Measurements from ENCODE around the gene LRRC17.

Gene LRRC17

GRCh38 chr7:102979670-102980069 lies 66.9 kb downstream of the LRRC17 start:
- FAIRE-seq (no peak), DNase-seq (ENCODE audit: insufficient read length) (no peak)
- TF ChIP-seq TAF1 (IDR thresholded peaks at IDR 0.05; ENCODE audit: borderline replicate concordance, low read depth, low read length) = no peak
- no peak for TF ChIP-seq POLR2AphosphoS5 (IDR thresholded peaks at IDR 0.05; ENCODE audit: low read depth, low read length)
- no peak for TF ChIP-seq POLR2A (IDR thresholded peaks at IDR 0.05; ENCODE audit: low read depth, low read length)

- no peak for TF ChIP-seq POLR2A (IDR thresholded peaks at IDR 0.05; ENCODE audit: low read depth, low read length)
- no peak for TF ChIP-seq TAF1 (IDR thresholded peaks at IDR 0.05; ENCODE audit: borderline replicate concordance, low read depth, low read length)
- TF ChIP-seq POLR2AphosphoS5 (IDR thresholded peaks at IDR 0.05; ENCODE audit: low read depth, low read length) = no peak
- no peak for DNase-seq (ENCODE audit: insufficient read length)
- no peak for FAIRE-seq
These were observed 68.7 kb downstream of the LRRC17 start for GRCh38 chr7:102981451-102981850.

GRCh38 chr7:102982235-102982634 lies 69.4 kb downstream of the LRRC17 start:
- no peak for FAIRE-seq
- DNase-seq (ENCODE audit: insufficient read length) = no peak
- TF ChIP-seq POLR2AphosphoS5 (IDR thresholded peaks at IDR 0.05; ENCODE audit: low read depth, low read length) (no peak), TAF1 (IDR thresholded peaks at IDR 0.05; ENCODE audit: borderline replicate concordance, low read depth, low read length) (no peak), POLR2A (IDR thresholded peaks at IDR 0.05; ENCODE audit: low read depth, low read length) (no peak)

- DNase-seq (ENCODE audit: insufficient read length) = no peak
- TF ChIP-seq POLR2AphosphoS5 (IDR thresholded peaks at IDR 0.05; ENCODE audit: low read depth, low read length) (no peak), TAF1 (IDR thresholded peaks at IDR 0.05; ENCODE audit: borderline replicate concordance, low read depth, low read length) (no peak), POLR2A (IDR thresholded peaks at IDR 0.05; ENCODE audit: low read depth, low read length) (no peak)
- no peak for FAIRE-seq
These were observed 70.8 kb downstream of the LRRC17 start for GRCh38 chr7:102983602-102984001.

GRCh38 chr7:102985176-102985783 lies 72.5 kb downstream of the LRRC17 start:
- DNase-seq (ENCODE audit: insufficient read length) = no peak
- no peak for FAIRE-seq
- no peak for TF ChIP-seq POLR2A (IDR thresholded peaks at IDR 0.05; ENCODE audit: low read depth, low read length)

- FAIRE-seq (no peak), DNase-seq (ENCODE audit: insufficient read length) (no peak)
- TF ChIP-seq POLR2A (IDR thresholded peaks at IDR 0.05; ENCODE audit: low read depth, low read length) = no peak
- no peak for TF ChIP-seq POLR2AphosphoS5 (IDR thresholded peaks at IDR 0.05; ENCODE audit: low read depth, low read length)
- no peak for TF ChIP-seq TAF1 (IDR thresholded peaks at IDR 0.05; ENCODE audit: borderline replicate concordance, low read depth, low read length)
These were observed 75.3 kb downstream of the LRRC17 start for GRCh38 chr7:102988088-102988487.

- FAIRE-seq (no peak), DNase-seq (ENCODE audit: insufficient read length) (no peak)
- no peak for TF ChIP-seq POLR2AphosphoS5 (IDR thresholded peaks at IDR 0.05; ENCODE audit: low read depth, low read length)
- no peak for TF ChIP-seq TAF1 (IDR thresholded peaks at IDR 0.05; ENCODE audit: borderline replicate concordance, low read depth, low read length)
- no peak for TF ChIP-seq POLR2A (IDR thresholded peaks at IDR 0.05; ENCODE audit: low read depth, low read length)
These were observed 76.1 kb downstream of the LRRC17 start for GRCh38 chr7:102988631-102989560.

GRCh38 chr7:102990642-102991041 lies 77.8 kb downstream of the LRRC17 start:
- FAIRE-seq (no peak), DNase-seq (ENCODE audit: insufficient read length) (no peak)
- TF ChIP-seq POLR2A (IDR thresholded peaks at IDR 0.05; ENCODE audit: low read depth, low read length) (no peak), TAF1 (IDR thresholded peaks at IDR 0.05; ENCODE audit: borderline replicate concordance, low read depth, low read length) (no peak), POLR2AphosphoS5 (IDR thresholded peaks at IDR 0.05; ENCODE audit: low read depth, low read length) (no peak)

- TF ChIP-seq POLR2AphosphoS5 (IDR thresholded peaks at IDR 0.05; ENCODE audit: low read depth, low read length) = no peak
- no peak for TF ChIP-seq TAF1 (IDR thresholded peaks at IDR 0.05; ENCODE audit: borderline replicate concordance, low read depth, low read length)
- TF ChIP-seq POLR2A (IDR thresholded peaks at IDR 0.05; ENCODE audit: low read depth, low read length) = no peak
- no peak for DNase-seq (ENCODE audit: insufficient read length)
- no peak for FAIRE-seq
These were observed 78.3 kb downstream of the LRRC17 start for GRCh38 chr7:102991077-102991539.

- TF ChIP-seq TAF1 (IDR thresholded peaks at IDR 0.05; ENCODE audit: borderline replicate concordance, low read depth, low read length) = no peak
- TF ChIP-seq POLR2A (IDR thresholded peaks at IDR 0.05; ENCODE audit: low read depth, low read length) = no peak
- no peak for TF ChIP-seq POLR2AphosphoS5 (IDR thresholded peaks at IDR 0.05; ENCODE audit: low read depth, low read length)
- FAIRE-seq (no peak), DNase-seq (ENCODE audit: insufficient read length) (no peak)
These were observed 78.9 kb downstream of the LRRC17 start for GRCh38 chr7:102991540-102992214.

GRCh38 chr7:102992509-102992937 lies 79.7 kb downstream of the LRRC17 start:
- FAIRE-seq (no peak), DNase-seq (ENCODE audit: insufficient read length) (no peak)
- TF ChIP-seq POLR2A (IDR thresholded peaks at IDR 0.05; ENCODE audit: low read depth, low read length) = no peak
- TF ChIP-seq TAF1 (IDR thresholded peaks at IDR 0.05; ENCODE audit: borderline replicate concordance, low read depth, low read length) = no peak
- no peak for TF ChIP-seq POLR2AphosphoS5 (IDR thresholded peaks at IDR 0.05; ENCODE audit: low read depth, low read length)
